Fibroblast of lung (primary cell): ENCODE results near the gene MLXIP. TPM values are rescaled to one million over a fixed set of nuclear protein-coding genes. Genes with fewer than 3 reads are reported as not detected.

Experiments
- DNase-seq, 2 donors: peaks; one replicate each; pipeline versions ENCODE4 v3.0.0 to v3.0.0-alpha.2; 2010; ENCODE audit warnings: low read depth in 2 of 2
- H2AFZ ChIP-seq: 2 replicates; pipeline ENCODE4 v1.5.1; 2012; ENCODE audit warnings: low read length, control low read depth, inconsistent platforms
- H3K27ac ChIP-seq: 2 replicates; pipeline ENCODE4 v1.5.1; 2011; ENCODE audit warnings: low read length, control low read depth; ENCODE audit not compliant: insufficient read depth
- H3K27me3 ChIP-seq: 2 replicates; pipeline ENCODE4 v1.5.1; 2011; ENCODE audit warnings: mild to moderate bottlenecking, low read length; ENCODE audit not compliant: control insufficient read depth, insufficient read depth
- H3K36me3 ChIP-seq: 2 replicates; pipeline ENCODE4 v1.5.1; 2011; ENCODE audit warnings: low read length; ENCODE audit not compliant: control insufficient read depth, insufficient read depth
- H3K4me1 ChIP-seq: 2 replicates; pipeline ENCODE4 v1.5.1; 2011; ENCODE audit warnings: low read length; ENCODE audit not compliant: control insufficient read depth, insufficient read depth; ENCODE audit errors: extremely low read depth
- H3K4me2 ChIP-seq: 2 replicates; pipeline ENCODE4 v1.5.1; 2011; ENCODE audit warnings: low read length, control low read depth; ENCODE audit not compliant: insufficient read depth; ENCODE audit errors: extremely low read depth
- H3K4me3 ChIP-seq, 4 experiments: fragments of 200-600 bp in 1 of 4; sonication (generic) in 1 of 4; replicated peaks in 1 of 4; 2 replicates each; pipeline ENCODE4 v1.5.1; 2011 to 2016; ENCODE audit warnings: low read length in 4 of 4, low read depth in 3 of 4, mild to moderate bottlenecking in 3 of 4, control low read depth in 2 of 4, inconsistent platforms in 1 of 4, mixed read lengths in 1 of 4; ENCODE audit not compliant: insufficient read depth in 1 of 4; ENCODE audit errors: control extremely low read depth in 1 of 4
- H3K79me2 ChIP-seq: 2 replicates; pipeline ENCODE4 v1.5.1; 2012; ENCODE audit warnings: mild to moderate bottlenecking, low read length, inconsistent platforms; ENCODE audit not compliant: control insufficient read depth, insufficient read depth
- H3K9ac ChIP-seq: 2 replicates; pipeline ENCODE4 v1.5.1; 2011; ENCODE audit warnings: mild to moderate bottlenecking, low read length, control low read depth; ENCODE audit not compliant: insufficient read depth
- H3K9me3 ChIP-seq: 2 replicates; pipeline ENCODE4 v1.5.1; 2012; ENCODE audit warnings: low read depth, low read length; ENCODE audit not compliant: control insufficient read depth, insufficient read depth
- H4K20me1 ChIP-seq: 2 replicates; pipeline ENCODE4 v1.5.1; 2011; ENCODE audit warnings: low read length; ENCODE audit not compliant: control insufficient read depth, insufficient read depth; ENCODE audit errors: extremely low read depth
- EZH2 ChIP-seq: IDR thresholded peaks from 2 replicates; pipeline ENCODE4 v1.5.1; 2012; ENCODE audit warnings: low read length, control low read depth, mild to moderate bottlenecking; ENCODE audit errors: missing control alignments
- polyA plus RNA-seq, 2 donors: library from polyadenylated mRNA; depleted of rRNA in 1 of 2; stranded (reverse) in 1 of 2; unstranded in 1 of 2; fragments of >200 nt; gene quantifications; 2 replicates each; pipeline ENCODE4 v1.2.1, GENCODE V29; 2011 to 2012; ENCODE audit warnings: missing spikeins in 1 of 2
- total RNA-seq: library from RNA; depleted of rRNA; stranded (reverse); fragments of >200 nt; gene quantifications from 2 replicates; pipeline ENCODE4 v1.2.1, GENCODE V29; 2014
- TF ChIP-seq, protein P1 (sequence below), 2 donors: IDR thresholded peaks in 1 of 2; conservative IDR thresholded peaks in 1 of 2; 1 replicate in 1 of 2; 2 replicates in 1 of 2; pipeline ENCODE4 v1.5.1; 2011 to 2012; ENCODE audit warnings: low read length in 2 of 2, control low read depth in 1 of 2, inconsistent platforms in 1 of 2, low read depth in 1 of 2, mild to moderate bottlenecking in 1 of 2

The MLXIP gene
- total and polyA plus RNA-seq, 2 donors (not counting 1 experiment from before 2014, with no cell fraction given): 6.6 to 17.0 TPM

DNA sequence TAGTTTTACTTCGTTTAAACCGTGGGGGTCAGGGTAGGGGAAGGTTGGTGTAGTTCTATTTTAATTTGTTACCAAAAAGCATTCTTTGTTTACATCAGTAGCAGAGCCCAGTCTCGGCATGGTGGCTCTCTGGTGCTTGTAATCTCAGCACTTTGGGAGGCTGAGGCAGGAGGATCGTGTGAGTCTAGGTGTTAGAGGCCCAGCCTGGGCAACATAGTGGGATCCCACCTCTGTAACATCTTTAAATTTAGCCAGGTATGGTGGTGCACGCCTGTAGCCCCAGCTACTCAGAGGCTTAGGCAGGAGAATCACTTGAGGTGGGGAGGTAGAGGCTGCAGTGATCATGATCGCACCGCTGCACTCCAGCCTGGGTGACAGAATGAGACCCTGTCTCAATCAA, 106.5 kb downstream of the MLXIP start:
- Histone ChIP-seq H2AFZ (no peak overlapping the region), H3K9me3 (no peaks in the 10 kb centered on the region), H3K4me1 (peaks cover 2% of the 10 kb centered on the region), H4K20me1 (no peaks in the 10 kb centered on the region), H3K79me2 (no peaks in the 10 kb centered on the region), H3K27me3 (no peaks in the 10 kb centered on the region), H3K4me3 (no peak overlapping the region), H3K27ac (no peak overlapping the region), H3K36me3 (no peaks in the 10 kb centered on the region), H3K9ac (no peak overlapping the region), H3K4me2 (no peak overlapping the region)
- no peak for DNase-seq
- no peak for TF ChIP-seq EZH2
- TF ChIP-seq, protein P1, sequence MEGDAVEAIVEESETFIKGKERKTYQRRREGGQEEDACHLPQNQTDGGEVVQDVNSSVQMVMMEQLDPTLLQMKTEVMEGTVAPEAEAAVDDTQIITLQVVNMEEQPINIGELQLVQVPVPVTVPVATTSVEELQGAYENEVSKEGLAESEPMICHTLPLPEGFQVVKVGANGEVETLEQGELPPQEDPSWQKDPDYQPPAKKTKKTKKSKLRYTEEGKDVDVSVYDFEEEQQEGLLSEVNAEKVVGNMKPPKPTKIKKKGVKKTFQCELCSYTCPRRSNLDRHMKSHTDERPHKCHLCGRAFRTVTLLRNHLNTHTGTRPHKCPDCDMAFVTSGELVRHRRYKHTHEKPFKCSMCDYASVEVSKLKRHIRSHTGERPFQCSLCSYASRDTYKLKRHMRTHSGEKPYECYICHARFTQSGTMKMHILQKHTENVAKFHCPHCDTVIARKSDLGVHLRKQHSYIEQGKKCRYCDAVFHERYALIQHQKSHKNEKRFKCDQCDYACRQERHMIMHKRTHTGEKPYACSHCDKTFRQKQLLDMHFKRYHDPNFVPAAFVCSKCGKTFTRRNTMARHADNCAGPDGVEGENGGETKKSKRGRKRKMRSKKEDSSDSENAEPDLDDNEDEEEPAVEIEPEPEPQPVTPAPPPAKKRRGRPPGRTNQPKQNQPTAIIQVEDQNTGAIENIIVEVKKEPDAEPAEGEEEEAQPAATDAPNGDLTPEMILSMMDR (conservative IDR thresholded peaks at IDR 0.05 in 1 of 2, IDR thresholded peaks at IDR 0.05 in 1 of 2; ENCODE audit: low read depth in 1 of 2, low read length in 2 of 2): no peak

DNA sequence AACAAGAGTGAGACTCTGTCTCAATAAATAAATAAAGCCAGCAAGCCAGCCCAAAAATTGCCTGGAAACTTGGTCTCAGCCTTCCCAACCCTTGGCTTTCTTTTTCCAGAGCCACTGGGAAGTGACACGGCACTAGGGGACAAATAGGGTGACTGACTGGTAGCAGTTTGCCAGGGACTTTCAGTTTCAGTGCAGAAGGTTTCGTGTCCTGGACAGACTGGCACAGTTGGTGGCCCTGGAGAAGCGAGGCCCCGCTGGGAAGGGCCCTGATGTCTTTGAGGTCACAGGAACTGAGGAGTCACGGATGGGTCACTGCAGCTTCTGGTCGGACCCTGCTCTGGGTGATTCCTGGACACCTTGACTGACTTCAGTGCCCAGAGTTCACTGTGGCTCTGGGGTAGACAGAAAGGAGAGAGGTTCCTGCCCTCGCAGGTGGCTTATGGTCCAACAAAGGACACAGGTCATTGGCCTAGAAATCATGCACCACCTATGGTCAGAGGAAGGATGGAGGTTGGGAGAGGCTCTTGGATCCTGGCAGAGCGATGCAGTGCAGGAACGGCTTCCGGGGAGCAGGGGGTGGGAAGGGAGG, 107.0 kb downstream of the MLXIP start:
- H3K79me2 ChIP-seq: no peaks in the 10 kb centered on the region
- no peak for DNase-seq
- TF ChIP-seq, protein P1 (conservative IDR thresholded peaks at IDR 0.05 in 1 of 2, IDR thresholded peaks at IDR 0.05 in 1 of 2; ENCODE audit: low read depth in 1 of 2, low read length in 2 of 2): no peak
- TF ChIP-seq EZH2: no peak

DNA sequence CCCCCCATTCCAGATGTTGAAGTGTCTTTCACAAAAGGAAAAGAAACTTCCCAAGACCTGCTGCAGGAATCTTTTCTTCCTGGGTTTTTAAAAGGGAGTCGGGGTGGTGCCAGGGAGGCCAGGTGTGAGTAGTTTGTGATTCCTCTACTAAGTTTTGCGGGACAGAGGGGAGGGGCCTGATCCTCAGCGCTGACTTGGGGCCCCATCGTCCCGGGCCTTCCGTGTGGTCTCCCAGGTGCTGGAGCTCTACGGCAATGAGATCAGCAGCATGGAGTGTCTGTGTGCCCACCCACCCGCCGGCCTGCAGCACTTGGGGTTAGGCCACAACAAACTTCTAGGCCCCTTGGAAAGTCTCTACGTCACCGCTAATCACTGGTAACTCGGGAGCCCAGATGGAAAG, 108.9 kb downstream of the MLXIP start:
- Histone ChIP-seq H3K9me3 (no peaks in the 10 kb centered on the region), H3K9ac (no peak overlapping the region), H3K4me3 (no peak overlapping the region), H3K36me3 (no peaks in the 10 kb centered on the region), H3K4me1 (no peaks in the 10 kb centered on the region), H3K4me2 (no peak overlapping the region), H3K27ac (no peak overlapping the region), H2AFZ (no peak overlapping the region), H3K79me2 (no peaks in the 10 kb centered on the region), H4K20me1 (no peaks in the 10 kb centered on the region), H3K27me3 (no peaks in the 10 kb centered on the region)
- TF ChIP-seq, protein P1 (conservative IDR thresholded peaks at IDR 0.05 in 1 of 2, IDR thresholded peaks at IDR 0.05 in 1 of 2; ENCODE audit: low read depth in 1 of 2, low read length in 2 of 2): no peak
- TF ChIP-seq EZH2: no peak
- DNase-seq: no peak

More for the DNA sequence above, 107.0 kb downstream of the MLXIP start:
- H3K4me3 ChIP-seq: no peak overlapping the region
- no peak overlapping the region for H2AFZ ChIP-seq
- H4K20me1 ChIP-seq: no peaks in the 10 kb centered on the region
- no peaks in the 10 kb centered on the region for H3K9me3 ChIP-seq
- H3K4me1 ChIP-seq: peaks cover 2% of the 10 kb centered on the region
- H3K4me2 ChIP-seq: no peak overlapping the region
- no peak overlapping the region for H3K27ac ChIP-seq
- H3K9ac ChIP-seq: no peak overlapping the region
- H3K36me3 ChIP-seq: no peaks in the 10 kb centered on the region
- H3K27me3 ChIP-seq: no peaks in the 10 kb centered on the region
